ENCODE results near the gene LGALS9C.
"Not testable (repeated sequence)": the region's sequence is repeated elsewhere in the genome, so short reads cannot be mapped to it uniquely, and the experiment has no call there.

The LGALS9C gene

DNA sequence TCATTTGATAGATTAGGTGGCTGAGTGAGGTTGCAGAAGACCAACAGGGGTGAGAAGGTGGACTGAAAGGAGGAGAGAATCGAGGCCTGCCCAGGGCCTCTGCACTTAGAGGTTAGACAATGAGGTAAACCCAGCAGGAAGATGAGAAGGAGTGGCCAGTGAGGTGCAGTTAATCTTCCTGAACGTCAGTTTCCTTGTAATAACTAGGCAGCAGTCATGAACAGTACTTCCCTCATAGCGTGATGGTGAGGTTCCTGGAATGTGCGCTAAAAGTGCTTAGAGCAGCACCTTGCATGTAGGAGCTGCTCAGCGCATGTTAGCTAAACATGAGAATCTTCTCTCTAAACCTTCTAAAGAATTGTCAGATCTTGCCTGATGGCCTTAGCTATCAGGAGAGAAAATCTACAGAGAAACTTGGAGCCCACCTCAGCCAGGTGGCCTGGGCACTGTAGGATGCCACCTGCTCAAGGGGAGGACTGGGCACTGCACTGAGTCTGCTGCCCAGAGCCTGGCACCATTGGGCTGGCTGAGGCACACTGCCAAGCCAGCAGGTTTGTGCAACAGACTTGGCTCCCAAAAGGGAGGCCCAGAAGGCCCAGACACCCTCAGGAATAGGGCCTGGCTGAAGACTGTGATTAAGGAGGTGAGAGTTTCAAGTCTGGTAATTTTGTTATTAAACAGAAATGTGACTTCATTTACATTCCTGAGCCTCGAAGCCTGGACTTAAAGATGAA, 10.2 kb upstream of the LGALS9C start:
- not testable (repeated sequence) for H3K27me3 ChIP-seq (ENCODE audit: control insufficient read depth, insufficient read depth, low read length); H3K4me3 ChIP-seq (ENCODE audit: low read length); H3K4me1 ChIP-seq (ENCODE audit: control insufficient read depth, low read depth, low read length); H3K27ac ChIP-seq (ENCODE audit: low read length); H3K9me3 ChIP-seq (ENCODE audit: control insufficient read depth, low read depth, low read length); H3K36me3 ChIP-seq (ENCODE audit: control insufficient read depth, low read depth, low read length); H3K9ac ChIP-seq (ENCODE audit: low read length)

DNA sequence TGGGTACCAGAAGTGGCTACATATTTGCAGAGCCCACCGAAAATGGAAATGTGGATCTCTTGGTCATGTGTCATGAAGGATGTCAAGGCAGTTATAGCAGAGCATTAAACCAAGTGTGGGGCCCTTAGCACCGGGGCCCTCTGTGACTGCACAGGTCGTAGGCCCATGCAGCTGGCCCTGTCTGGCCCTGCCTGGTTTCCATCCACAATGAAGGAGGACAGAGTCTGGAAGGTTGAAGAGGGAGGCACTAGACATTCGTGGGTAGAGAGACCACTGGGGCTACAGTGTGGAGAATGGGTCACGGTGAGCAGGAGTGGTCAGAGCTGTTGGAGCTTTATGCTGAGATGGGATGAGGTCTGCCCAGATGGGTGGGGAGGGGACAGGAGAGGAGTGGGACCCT, 9.6 kb upstream of the LGALS9C start:
- H3K9ac ChIP-seq (ENCODE audit: low read length); H3K4me1 ChIP-seq (ENCODE audit: control insufficient read depth, low read depth, low read length); H3K9me3 ChIP-seq (ENCODE audit: control insufficient read depth, low read depth, low read length); H3K36me3 ChIP-seq (ENCODE audit: control insufficient read depth, low read depth, low read length); H3K27ac ChIP-seq (ENCODE audit: low read length); H3K27me3 ChIP-seq (ENCODE audit: control insufficient read depth, insufficient read depth, low read length); H3K4me3 ChIP-seq (ENCODE audit: low read length): not testable (repeated sequence)

DNA sequence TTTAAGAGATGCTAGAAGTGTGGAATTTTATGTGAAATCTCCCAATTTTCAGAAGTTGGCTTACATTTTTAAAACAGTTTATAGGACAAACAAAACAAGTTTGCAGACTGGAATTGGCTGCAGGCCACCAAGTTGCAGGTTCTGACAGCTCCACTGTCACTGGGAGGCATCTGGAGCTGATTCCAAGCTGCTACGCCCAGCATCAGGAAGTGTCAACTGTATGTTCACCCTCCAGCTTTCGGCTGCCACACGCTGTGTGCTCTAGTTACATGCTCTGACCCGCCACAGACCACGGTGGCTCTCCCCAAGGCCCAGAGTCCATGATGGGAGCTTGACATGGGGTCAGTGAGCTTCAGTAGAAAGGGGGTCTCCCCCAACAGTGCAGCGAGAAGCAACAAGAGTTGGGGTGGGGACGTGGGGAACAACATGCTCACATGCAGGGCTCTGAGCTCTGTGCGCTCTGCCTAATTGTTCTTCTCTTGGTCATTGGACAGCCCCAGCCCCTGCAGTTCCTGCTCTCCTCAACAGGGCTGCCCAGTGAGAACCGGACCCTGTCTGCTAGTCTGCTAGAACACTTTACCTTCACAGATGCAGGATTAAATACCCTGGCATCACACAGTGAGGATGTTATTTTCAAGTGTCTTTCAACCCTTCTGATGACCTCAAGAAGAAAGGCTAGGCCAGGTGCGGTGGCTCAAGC, 8.0 kb upstream of the LGALS9C start:
- not testable (repeated sequence) for H3K27ac ChIP-seq (ENCODE audit: low read length); H3K9ac ChIP-seq (ENCODE audit: low read length); H3K27me3 ChIP-seq (ENCODE audit: control insufficient read depth, insufficient read depth, low read length); H3K36me3 ChIP-seq (ENCODE audit: control insufficient read depth, low read depth, low read length); H3K4me1 ChIP-seq (ENCODE audit: control insufficient read depth, low read depth, low read length); H3K4me3 ChIP-seq (ENCODE audit: low read length); H3K9me3 ChIP-seq (ENCODE audit: control insufficient read depth, low read depth, low read length)

DNA sequence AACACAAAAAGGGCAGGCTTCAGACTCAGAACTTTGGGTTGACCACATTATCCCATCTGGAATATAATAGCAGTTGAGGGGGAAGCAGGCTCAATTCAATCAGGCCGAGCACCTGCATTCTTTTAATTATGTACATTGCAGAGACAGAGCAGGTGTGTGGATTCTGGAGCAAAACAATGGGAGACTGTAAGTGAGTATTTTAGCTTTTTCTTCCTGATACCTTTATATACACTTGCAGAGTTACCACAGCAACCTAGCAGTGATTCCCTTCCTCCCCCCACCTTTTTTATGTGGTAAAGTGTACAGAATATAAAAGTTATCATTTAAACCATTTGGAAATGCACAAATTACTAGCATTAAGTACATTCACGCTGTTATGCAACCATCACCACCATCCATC, 6.8 kb upstream of the LGALS9C start:
- H3K4me3 ChIP-seq (ENCODE audit: low read length); H3K27ac ChIP-seq (ENCODE audit: low read length); H3K9ac ChIP-seq (ENCODE audit: low read length); H3K36me3 ChIP-seq (ENCODE audit: control insufficient read depth, low read depth, low read length); H3K27me3 ChIP-seq (ENCODE audit: control insufficient read depth, insufficient read depth, low read length); H3K9me3 ChIP-seq (ENCODE audit: control insufficient read depth, low read depth, low read length); H3K4me1 ChIP-seq (ENCODE audit: control insufficient read depth, low read depth, low read length): not testable (repeated sequence)

DNA sequence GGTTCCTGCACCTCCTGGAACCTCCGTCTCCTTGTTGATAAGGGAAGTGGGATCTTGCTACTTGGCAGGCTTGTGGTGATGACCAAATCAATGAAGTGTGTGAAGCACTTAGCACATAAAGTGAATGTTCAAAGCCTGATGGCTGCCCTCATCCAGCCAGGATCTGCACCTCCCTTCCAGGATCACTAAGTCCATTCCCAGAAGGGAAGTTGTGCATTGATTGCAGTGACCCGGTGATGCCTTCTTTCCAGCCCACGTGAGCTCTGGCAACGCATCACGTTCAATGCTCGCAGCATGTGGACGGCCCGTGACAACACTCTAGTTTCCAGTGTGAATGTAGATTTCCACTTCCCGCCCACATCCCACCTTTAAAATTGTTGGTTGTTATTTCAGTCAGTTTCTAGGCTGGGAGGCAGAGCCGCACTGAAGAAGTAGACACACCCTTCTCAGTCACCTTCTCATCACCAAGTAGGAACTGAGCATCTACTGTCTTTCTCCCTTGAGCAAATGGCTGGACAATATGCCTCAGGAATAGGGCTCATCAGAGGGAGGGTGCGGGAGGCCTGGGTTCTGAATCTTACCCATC, 6.2 kb upstream of the LGALS9C start:
- not testable (repeated sequence) for H3K36me3 ChIP-seq (ENCODE audit: control insufficient read depth, low read depth, low read length); H3K4me1 ChIP-seq (ENCODE audit: control insufficient read depth, low read depth, low read length); H3K27me3 ChIP-seq (ENCODE audit: control insufficient read depth, insufficient read depth, low read length); H3K9me3 ChIP-seq (ENCODE audit: control insufficient read depth, low read depth, low read length); H3K9ac ChIP-seq (ENCODE audit: low read length); H3K27ac ChIP-seq (ENCODE audit: low read length); H3K4me3 ChIP-seq (ENCODE audit: low read length)

DNA sequence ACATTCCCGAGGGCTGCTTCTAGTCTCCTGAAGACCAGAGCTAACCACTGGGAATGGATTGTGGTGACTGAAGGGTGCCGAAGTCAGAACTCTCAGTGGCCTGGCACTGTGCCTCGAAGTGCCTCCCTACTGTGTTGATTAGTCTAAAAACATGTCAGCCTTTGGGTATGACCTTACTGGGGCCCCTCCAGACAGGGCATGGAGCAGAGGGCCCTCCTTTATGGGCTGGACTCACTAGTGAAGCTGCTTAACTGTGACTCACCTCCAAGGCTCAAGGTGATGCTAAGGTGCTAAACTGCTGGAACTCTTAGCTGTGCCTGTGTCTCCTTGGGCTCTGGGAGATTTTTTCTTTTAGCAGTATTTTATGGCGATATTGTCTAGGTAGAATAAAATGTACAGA, 2.6 kb upstream of the LGALS9C start:
- not testable (repeated sequence) for H3K27ac ChIP-seq (ENCODE audit: low read length); H3K4me1 ChIP-seq (ENCODE audit: control insufficient read depth, low read depth, low read length); H3K9me3 ChIP-seq (ENCODE audit: control insufficient read depth, low read depth, low read length); H3K9ac ChIP-seq (ENCODE audit: low read length); H3K27me3 ChIP-seq (ENCODE audit: control insufficient read depth, insufficient read depth, low read length); H3K36me3 ChIP-seq (ENCODE audit: control insufficient read depth, low read depth, low read length); H3K4me3 ChIP-seq (ENCODE audit: low read length)

DNA sequence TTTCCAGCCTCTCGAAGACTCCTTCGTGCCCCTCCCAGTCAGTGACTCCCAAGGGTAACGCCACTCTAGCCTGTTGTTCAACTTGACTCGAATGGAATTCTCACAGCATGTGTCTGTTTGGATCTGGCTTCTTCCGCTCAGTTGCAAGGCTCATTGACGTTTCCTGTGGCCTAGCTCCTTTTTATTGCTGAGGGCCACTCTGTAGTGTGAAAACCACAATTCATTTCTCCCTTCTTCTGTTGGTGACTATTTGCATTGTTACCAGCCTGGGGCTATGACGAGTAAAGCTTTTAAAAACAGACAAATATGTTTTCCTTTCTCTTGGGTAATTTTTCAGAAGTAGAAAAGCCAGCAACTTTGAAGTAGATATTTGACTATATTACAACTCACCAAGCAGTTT, 1.8 kb upstream of the LGALS9C start:
- not testable (repeated sequence) for H3K4me3 ChIP-seq (ENCODE audit: low read length); H3K27me3 ChIP-seq (ENCODE audit: control insufficient read depth, insufficient read depth, low read length); H3K36me3 ChIP-seq (ENCODE audit: control insufficient read depth, low read depth, low read length); H3K27ac ChIP-seq (ENCODE audit: low read length); H3K9ac ChIP-seq (ENCODE audit: low read length); H3K9me3 ChIP-seq (ENCODE audit: control insufficient read depth, low read depth, low read length); H3K4me1 ChIP-seq (ENCODE audit: control insufficient read depth, low read depth, low read length)

DNA sequence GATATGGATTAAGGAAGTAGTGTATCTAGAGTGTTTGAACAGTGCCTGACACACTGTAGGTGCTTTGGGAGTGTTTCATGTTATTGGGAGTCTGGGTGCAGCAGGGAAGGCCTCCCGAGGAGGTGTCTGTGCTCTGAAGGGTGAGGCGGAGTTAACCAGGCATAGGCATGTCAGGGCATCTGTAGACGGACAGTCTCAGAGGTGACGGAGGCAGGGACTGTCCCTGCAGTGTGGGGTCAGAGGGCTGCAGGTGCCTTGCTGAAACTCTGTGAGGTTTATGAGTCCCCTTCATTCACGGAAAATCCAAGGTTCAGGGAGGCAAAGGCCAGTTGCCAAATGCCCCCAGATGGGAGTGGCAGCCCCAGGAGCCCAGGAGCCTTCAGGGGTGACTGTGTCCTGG, 778 bp downstream of the LGALS9C start:
- H3K4me3 ChIP-seq (ENCODE audit: low read length); H3K27me3 ChIP-seq (ENCODE audit: control insufficient read depth, insufficient read depth, low read length); H3K9me3 ChIP-seq (ENCODE audit: control insufficient read depth, low read depth, low read length); H3K36me3 ChIP-seq (ENCODE audit: control insufficient read depth, low read depth, low read length); H3K4me1 ChIP-seq (ENCODE audit: control insufficient read depth, low read depth, low read length); H3K9ac ChIP-seq (ENCODE audit: low read length); H3K27ac ChIP-seq (ENCODE audit: low read length): not testable (repeated sequence)

DNA sequence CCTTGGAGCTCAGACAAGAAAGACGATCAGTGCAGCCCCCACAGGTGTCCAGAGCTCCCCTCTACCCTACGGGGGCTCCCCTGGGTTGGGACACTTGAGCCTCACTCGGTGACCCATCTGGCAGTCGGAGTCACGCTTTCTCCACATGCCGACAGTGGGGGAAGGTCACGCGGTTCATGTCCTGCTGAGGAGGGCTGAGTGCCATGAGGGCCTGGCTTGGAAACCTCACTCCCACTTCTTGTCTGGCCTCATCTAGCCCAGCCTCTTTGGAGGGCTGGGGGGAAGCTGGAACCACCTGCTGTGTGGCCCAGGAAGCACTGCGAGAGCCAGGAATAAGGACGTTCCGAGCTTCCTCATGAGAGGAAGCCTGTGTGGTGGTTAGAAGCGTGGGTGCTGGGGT, 1.8 kb downstream of the LGALS9C start:
- H3K9me3 ChIP-seq (ENCODE audit: control insufficient read depth, low read depth, low read length); H3K27ac ChIP-seq (ENCODE audit: low read length); H3K36me3 ChIP-seq (ENCODE audit: control insufficient read depth, low read depth, low read length); H3K27me3 ChIP-seq (ENCODE audit: control insufficient read depth, insufficient read depth, low read length); H3K4me3 ChIP-seq (ENCODE audit: low read length); H3K9ac ChIP-seq (ENCODE audit: low read length); H3K4me1 ChIP-seq (ENCODE audit: control insufficient read depth, low read depth, low read length): not testable (repeated sequence)

DNA sequence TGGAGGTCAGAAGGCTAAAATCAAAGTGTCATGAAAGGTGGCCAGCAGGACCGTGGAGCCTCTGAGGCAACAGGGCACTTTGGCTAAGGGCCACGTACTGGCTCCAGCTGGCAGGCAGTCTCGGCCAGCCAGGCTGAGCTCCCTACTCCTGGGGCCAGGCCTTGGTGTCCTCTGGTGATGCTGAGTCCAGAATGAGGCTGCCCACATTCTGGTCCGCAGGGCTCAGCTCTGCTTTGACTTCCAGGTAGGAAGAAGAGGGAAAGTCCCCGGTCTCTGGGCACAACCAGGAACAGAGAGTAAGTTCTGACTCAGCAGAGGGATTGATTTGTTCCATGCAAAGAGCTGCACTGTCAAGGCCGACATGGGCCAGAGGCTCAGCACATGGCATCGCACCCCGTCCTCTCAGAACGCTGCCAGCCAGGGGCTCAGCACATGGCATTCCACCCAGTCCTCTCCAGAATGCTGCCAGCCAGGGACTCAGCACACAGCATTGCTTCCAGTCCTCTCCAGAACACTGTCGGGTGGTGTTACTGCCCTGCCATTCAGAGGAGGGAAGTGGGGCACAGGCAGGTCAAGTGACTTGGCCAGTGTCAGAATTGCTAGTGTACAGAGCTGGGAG, 2.5 kb downstream of the LGALS9C start:
- not testable (repeated sequence) for H3K4me3 ChIP-seq (ENCODE audit: low read length); H3K9me3 ChIP-seq (ENCODE audit: control insufficient read depth, low read depth, low read length); H3K9ac ChIP-seq (ENCODE audit: low read length); H3K27ac ChIP-seq (ENCODE audit: low read length); H3K27me3 ChIP-seq (ENCODE audit: control insufficient read depth, insufficient read depth, low read length); H3K36me3 ChIP-seq (ENCODE audit: control insufficient read depth, low read depth, low read length); H3K4me1 ChIP-seq (ENCODE audit: control insufficient read depth, low read depth, low read length)

DNA sequence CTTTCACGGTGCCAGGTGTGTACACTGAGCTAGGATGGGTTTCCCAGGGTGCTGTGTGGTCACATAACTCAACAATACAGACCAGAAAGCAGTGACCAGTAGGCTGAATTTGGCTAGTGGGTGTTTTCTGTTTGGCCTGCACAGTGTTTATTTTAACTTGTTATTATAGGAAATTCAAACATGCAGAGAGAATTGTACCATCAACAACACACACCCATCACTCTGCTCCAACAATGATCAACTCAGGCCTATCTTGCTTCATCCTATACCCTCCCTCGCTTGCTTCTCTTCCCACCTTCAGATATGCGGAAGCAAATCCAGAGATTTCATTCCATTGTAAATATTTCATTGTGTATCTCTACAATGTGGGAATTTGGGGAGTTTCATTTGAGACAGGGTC, 5.2 kb downstream of the LGALS9C start:
- H3K36me3 ChIP-seq (ENCODE audit: control insufficient read depth, low read depth, low read length); H3K4me3 ChIP-seq (ENCODE audit: low read length); H3K9me3 ChIP-seq (ENCODE audit: control insufficient read depth, low read depth, low read length); H3K4me1 ChIP-seq (ENCODE audit: control insufficient read depth, low read depth, low read length); H3K27ac ChIP-seq (ENCODE audit: low read length); H3K9ac ChIP-seq (ENCODE audit: low read length); H3K27me3 ChIP-seq (ENCODE audit: control insufficient read depth, insufficient read depth, low read length): not testable (repeated sequence)

DNA sequence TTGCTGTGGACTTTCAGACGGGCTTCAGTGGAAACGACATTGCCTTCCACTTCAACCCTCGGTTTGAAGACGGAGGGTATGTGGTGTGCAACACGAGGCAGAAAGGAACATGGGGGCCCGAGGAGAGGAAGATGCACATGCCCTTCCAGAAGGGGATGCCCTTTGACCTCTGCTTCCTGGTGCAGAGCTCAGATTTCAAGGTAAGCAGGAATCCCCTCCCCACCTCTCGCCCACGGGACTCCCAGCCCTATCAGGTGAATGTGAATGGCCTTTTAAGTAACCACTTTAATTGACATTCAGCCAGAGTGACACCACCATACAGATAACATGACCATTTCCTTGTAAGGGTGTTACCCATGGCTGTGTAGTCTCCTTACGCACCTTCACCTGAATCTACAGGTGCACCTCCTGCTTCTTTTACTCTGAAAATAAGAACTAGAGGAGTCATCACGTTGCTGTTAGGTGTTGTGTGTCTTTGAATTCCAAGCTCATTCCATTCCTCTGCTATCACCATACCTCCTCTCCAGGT, 9.4 kb downstream of the LGALS9C start:
- H3K36me3 ChIP-seq (ENCODE audit: control insufficient read depth, low read depth, low read length); H3K4me1 ChIP-seq (ENCODE audit: control insufficient read depth, low read depth, low read length); H3K9me3 ChIP-seq (ENCODE audit: control insufficient read depth, low read depth, low read length); H3K27ac ChIP-seq (ENCODE audit: low read length); H3K9ac ChIP-seq (ENCODE audit: low read length); H3K27me3 ChIP-seq (ENCODE audit: control insufficient read depth, insufficient read depth, low read length); H3K4me3 ChIP-seq (ENCODE audit: low read length): not testable (repeated sequence)

Data from iPS-18a (cell line).